Karpas-422 (cell line): ENCODE measurements around the gene NOP53. TPM values are rescaled to one million over a fixed set of nuclear protein-coding genes. Genes with fewer than 3 reads are reported as not detected.
"Not testable (repeated sequence)": the region's sequence is repeated elsewhere in the genome, so short reads cannot be mapped to it uniquely, and the experiment has no call there.

Experiments
- DNase-seq: peaks from one replicate; pipeline ENCODE4 v3.0.0-alpha.2; 2015
- H2AFZ ChIP-seq: fragments of 200-600 bp; sonication (generic); 2 replicates; pipeline ENCODE4 v1.6.1; 2014; ENCODE audit warnings: antibody characterized with exemption, low read length, mixed read lengths
- H3K27ac ChIP-seq: fragments of 200-600 bp; sonication (generic); 2 replicates; pipeline ENCODE4 v1.5.1; 2014; ENCODE audit warnings: mild to moderate bottlenecking, low read length, moderate library complexity
- H3K27me3 ChIP-seq: fragments of 200-600 bp; sonication (generic); 2 replicates; pipeline ENCODE4 v1.6.1; 2014; ENCODE audit warnings: low read length, mixed read lengths
- H3K36me3 ChIP-seq: fragments of 200-600 bp; sonication (generic); 2 replicates; pipeline ENCODE4 v1.6.1; 2014; ENCODE audit warnings: low read length, mixed read lengths; ENCODE audit not compliant: insufficient read depth
- H3K4me1 ChIP-seq: fragments of 200-600 bp; sonication (generic); 2 replicates; pipeline ENCODE4 v1.6.1; 2014; ENCODE audit warnings: mild to moderate bottlenecking, low read length, mixed read lengths
- H3K4me2 ChIP-seq: fragments of 200-600 bp; sonication (generic); 2 replicates; pipeline ENCODE4 v1.6.1; 2014; ENCODE audit warnings: low read length, low read depth, mild to moderate bottlenecking; ENCODE audit not compliant: poor library complexity, severe bottlenecking
- H3K4me3 ChIP-seq: fragments of 200-600 bp; sonication (generic); 2 replicates; pipeline ENCODE4 v1.5.1; 2014; ENCODE audit warnings: mild to moderate bottlenecking, antibody characterized with exemption, low read length, mixed read lengths
- H3K79me2 ChIP-seq: fragments of 200-600 bp; sonication (generic); 2 replicates; pipeline ENCODE4 v1.6.1; 2014; ENCODE audit warnings: mild to moderate bottlenecking, low read length, mixed read lengths
- H3K9ac ChIP-seq: fragments of 200-600 bp; sonication (generic); 2 replicates; pipeline ENCODE4 v1.6.0; 2014; ENCODE audit warnings: low read length
- H3K9me2 ChIP-seq: fragments of 200-600 bp; sonication (generic), shearing (Covaris generic); replicated peaks from 2 replicates; pipeline ENCODE4 v1.6.0; 2014; ENCODE audit warnings: mild to moderate bottlenecking, low read length, moderate library complexity; ENCODE audit not compliant: insufficient read depth
- H3K9me3 ChIP-seq: fragments of 300-700, 200-600 bp; sonication (generic); 2 replicates; pipeline ENCODE4 v1.6.1; 2014; ENCODE audit warnings: low read length, mixed read lengths
- H4K20me1 ChIP-seq: fragments of 200-600 bp; sonication (generic); 2 replicates; pipeline ENCODE4 v1.6.1; 2014; ENCODE audit warnings: mild to moderate bottlenecking, antibody characterized with exemption, low read length, low read depth; ENCODE audit not compliant: insufficient read depth
- total RNA-seq: library from RNA; depleted of rRNA; stranded (reverse); fragments of >200 nt; shearing (Covaris generic); gene quantifications from 2 replicates; pipeline ENCODE4 v1.2.3, GENCODE V29; 2014; ENCODE audit warnings: low replicate concordance

The NOP53 gene
- total RNA-seq, 1 experiment from 2014 or later: 145 TPM

- H3K4me2 ChIP-seq: no peak overlapping the region
- no peaks in the 10 kb centered on the region for H3K9me2 ChIP-seq
- no peak for DNase-seq
- no peak overlapping the region for H3K9ac ChIP-seq
- no peak overlapping the region for H2AFZ ChIP-seq
- no peak overlapping the region for H3K4me3 ChIP-seq
- H3K27me3 ChIP-seq: no peaks in the 10 kb centered on the region
- H3K9me3 ChIP-seq: no peaks in the 10 kb centered on the region
- no peaks in the 10 kb centered on the region for H3K79me2 ChIP-seq
- H3K4me1 ChIP-seq: no peaks in the 10 kb centered on the region
- H3K36me3 ChIP-seq: no peaks in the 10 kb centered on the region
- H3K27ac ChIP-seq: no peak overlapping the region
- H4K20me1 ChIP-seq: no peaks in the 10 kb centered on the region
Observed at GRCh38 chr19:47797996-47798903, 52.9 kb downstream of the NOP53 start.

GRCh38 chr19:47798904-47799266 lies 53.5 kb downstream of the NOP53 start:
- Histone ChIP-seq H3K4me2 (no peak overlapping the region), H3K27ac (no peak overlapping the region), H3K27me3 (no peaks in the 10 kb centered on the region), H4K20me1 (no peaks in the 10 kb centered on the region), H3K79me2 (no peaks in the 10 kb centered on the region), H3K9ac (no peak overlapping the region), H3K4me3 (no peak overlapping the region), H2AFZ (no peak overlapping the region), H3K9me3 (no peaks in the 10 kb centered on the region), H3K9me2 (no peaks in the 10 kb centered on the region), H3K36me3 (no peaks in the 10 kb centered on the region), H3K4me1 (no peaks in the 10 kb centered on the region)
- DNase-seq: no peak

GRCh38 chr19:47801270-47801669 lies 55.9 kb downstream of the NOP53 start:
- H3K36me3 ChIP-seq: no peaks in the 10 kb centered on the region
- H3K9ac ChIP-seq: no peak overlapping the region
- H3K27me3 ChIP-seq: no peaks in the 10 kb centered on the region
- H3K4me1 ChIP-seq: no peaks in the 10 kb centered on the region
- no peak for DNase-seq
- no peaks in the 10 kb centered on the region for H3K9me2 ChIP-seq
- H4K20me1 ChIP-seq: no peaks in the 10 kb centered on the region
- H3K27ac ChIP-seq: no peak overlapping the region
- H3K79me2 ChIP-seq: no peaks in the 10 kb centered on the region
- no peak overlapping the region for H2AFZ ChIP-seq
- H3K4me2 ChIP-seq: no peak overlapping the region
- H3K9me3 ChIP-seq: no peaks in the 10 kb centered on the region
- H3K4me3 ChIP-seq: no peak overlapping the region

GRCh38 chr19:47802521-47803043 lies 57.2 kb downstream of the NOP53 start:
- no peak overlapping the region for H3K4me2 ChIP-seq
- H4K20me1 ChIP-seq: no peaks in the 10 kb centered on the region
- DNase-seq: no peak
- no peaks in the 10 kb centered on the region for H3K9me2 ChIP-seq
- H2AFZ ChIP-seq: no peak overlapping the region
- H3K27ac ChIP-seq: no peak overlapping the region
- no peak overlapping the region for H3K9ac ChIP-seq
- no peaks in the 10 kb centered on the region for H3K36me3 ChIP-seq
- no peaks in the 10 kb centered on the region for H3K79me2 ChIP-seq
- no peaks in the 10 kb centered on the region for H3K27me3 ChIP-seq
- no peak overlapping the region for H3K4me3 ChIP-seq
- no peaks in the 10 kb centered on the region for H3K4me1 ChIP-seq
- no peaks in the 10 kb centered on the region for H3K9me3 ChIP-seq

GRCh38 chr19:47803148-47803547 lies 57.8 kb downstream of the NOP53 start:
- not testable (repeated sequence) for H3K4me1 ChIP-seq, H3K36me3 ChIP-seq, H3K4me2 ChIP-seq, H2AFZ ChIP-seq, H3K79me2 ChIP-seq, DNase-seq, H3K27me3 ChIP-seq, H3K9ac ChIP-seq, H3K4me3 ChIP-seq, H3K9me2 ChIP-seq, H4K20me1 ChIP-seq, H3K9me3 ChIP-seq, H3K27ac ChIP-seq

GRCh38 chr19:47803671-47804070 lies 58.3 kb downstream of the NOP53 start:
- not testable (repeated sequence) for H4K20me1 ChIP-seq, H3K79me2 ChIP-seq, H3K4me3 ChIP-seq, H3K4me2 ChIP-seq, H3K4me1 ChIP-seq, H3K9me2 ChIP-seq, H3K36me3 ChIP-seq, H3K27ac ChIP-seq, H3K27me3 ChIP-seq, DNase-seq, H3K9ac ChIP-seq, H2AFZ ChIP-seq, H3K9me3 ChIP-seq

GRCh38 chr19:47804451-47804850 lies 59.1 kb downstream of the NOP53 start, which contains the start of gene TPRX1:
Gene TPRX1 (minus strand): TSS chr19:47804551. CDS start chr19:47804539, 12 bp downstream.
- H3K9me2 ChIP-seq, H2AFZ ChIP-seq, H3K9me3 ChIP-seq, H3K27me3 ChIP-seq, H4K20me1 ChIP-seq, H3K36me3 ChIP-seq, H3K27ac ChIP-seq, DNase-seq, H3K4me2 ChIP-seq, H3K79me2 ChIP-seq, H3K4me1 ChIP-seq, H3K4me3 ChIP-seq, H3K9ac ChIP-seq: not testable (repeated sequence)

- no peaks in the 10 kb centered on the region for H4K20me1 ChIP-seq
- no peak overlapping the region for H3K27ac ChIP-seq
- H3K4me3 ChIP-seq: no peak overlapping the region
- no peaks in the 10 kb centered on the region for H3K79me2 ChIP-seq
- H3K4me1 ChIP-seq: no peaks in the 10 kb centered on the region
- H3K9me3 ChIP-seq: no peaks in the 10 kb centered on the region
- no peak overlapping the region for H3K4me2 ChIP-seq
- H3K9me2 ChIP-seq: no peaks in the 10 kb centered on the region
- no peaks in the 10 kb centered on the region for H3K27me3 ChIP-seq
- no peak overlapping the region for H3K9ac ChIP-seq
- no peaks in the 10 kb centered on the region for H3K36me3 ChIP-seq
- DNase-seq: no peak
- H2AFZ ChIP-seq: no peak overlapping the region
Observed at GRCh38 chr19:47805313-47805712, 60.0 kb downstream of the NOP53 start.
